NCI-H1092 (cell line): Measurements from ENCODE around the gene BICD1.

Experiments
- DNase-seq: peaks from one replicate; lab custom pipeline; 2025; lab: John Stamatoyannopoulos, UW

Gene BICD1

GRCh38 chr12:32402946-32403345 is 296.3 kb downstream of the BICD1 start:
- no peak for DNase-seq

- no peak for DNase-seq
Observed at GRCh38 chr12:32407795-32408194, 301.1 kb downstream of the BICD1 start.

- DNase-seq = no peak
Observed at GRCh38 chr12:32413412-32413811, 306.8 kb downstream of the BICD1 start.

GRCh38 chr12:32418221-32418620 is 311.6 kb downstream of the BICD1 start:
- no peak for DNase-seq

- DNase-seq = no peak
Observed at GRCh38 chr12:32418903-32419519, 312.4 kb downstream of the BICD1 start.

- no peak for DNase-seq
Observed at GRCh38 chr12:32419520-32419960, 312.9 kb downstream of the BICD1 start.

GRCh38 chr12:32420356-32420755 is 313.7 kb downstream of the BICD1 start:
- DNase-seq = no peak

GRCh38 chr12:32423559-32423958 is 316.9 kb downstream of the BICD1 start:
- DNase-seq = no peak

- DNase-seq = no peak
Observed at GRCh38 chr12:32431025-32431424, 324.4 kb downstream of the BICD1 start.
